BJ (cell line): ENCODE results near the gene RIMBP2. TPM values are rescaled to one million over a fixed set of nuclear protein-coding genes. Genes with fewer than 3 reads are reported as not detected.

ENCODE experiments used
- CTCF ChIA-PET: fragments of 350-600 bp; formaldehyde crosslinking; extraction: SDS; loops from one replicate; lab custom pipeline; 2021; ENCODE audit warnings: antibody characterized with exemption, inconsistent platforms; lab: Yijun Ruan, JAX
- POLR2A ChIA-PET: fragments of 300-600 bp; sonication (Branson Sonifier 250); formaldehyde crosslinking; extraction: SDS; loops from one replicate; lab custom pipeline; 2021; ENCODE audit warnings: antibody characterized with exemption; lab: Charles Lee
- DNase-seq: peaks from one replicate; pipeline ENCODE4 v3.0.0-alpha.2; 2011; ENCODE audit warnings: low read depth
- H3K27me3 ChIP-seq: 2 replicates; pipeline ENCODE4 v1.6.0; 2011; ENCODE audit warnings: low read length; ENCODE audit not compliant: control insufficient read depth, insufficient read depth
- H3K36me3 ChIP-seq: 2 replicates; pipeline ENCODE4 v1.5.1; 2011; ENCODE audit warnings: low read length; ENCODE audit not compliant: control insufficient read depth, insufficient read depth
- H3K4me3 ChIP-seq: 2 replicates; pipeline ENCODE4 v1.5.1; 2011; ENCODE audit warnings: low read depth, mild to moderate bottlenecking, control low read depth, low read length
- polyA plus RNA-seq: library from polyadenylated mRNA; depleted of rRNA; stranded (reverse); fragments of >200 nt; gene quantifications from 2 replicates; pipeline ENCODE4 v1.2.3, GENCODE V29; 2011
- TF ChIP-seq, protein P1 (sequence below): IDR thresholded peaks from 2 replicates; pipeline ENCODE4 v1.5.1; 2011; ENCODE audit warnings: low read depth, mild to moderate bottlenecking, control low read depth, inconsistent platforms, low read length, moderate library complexity; ENCODE audit not compliant: insufficient read depth

RIMBP2 gene
- polyA plus RNA-seq, 1 experiment: 0.05 TPM

- no peaks in the 10 kb centered on the region for H3K27me3 ChIP-seq
- TF ChIP-seq, protein P1, sequence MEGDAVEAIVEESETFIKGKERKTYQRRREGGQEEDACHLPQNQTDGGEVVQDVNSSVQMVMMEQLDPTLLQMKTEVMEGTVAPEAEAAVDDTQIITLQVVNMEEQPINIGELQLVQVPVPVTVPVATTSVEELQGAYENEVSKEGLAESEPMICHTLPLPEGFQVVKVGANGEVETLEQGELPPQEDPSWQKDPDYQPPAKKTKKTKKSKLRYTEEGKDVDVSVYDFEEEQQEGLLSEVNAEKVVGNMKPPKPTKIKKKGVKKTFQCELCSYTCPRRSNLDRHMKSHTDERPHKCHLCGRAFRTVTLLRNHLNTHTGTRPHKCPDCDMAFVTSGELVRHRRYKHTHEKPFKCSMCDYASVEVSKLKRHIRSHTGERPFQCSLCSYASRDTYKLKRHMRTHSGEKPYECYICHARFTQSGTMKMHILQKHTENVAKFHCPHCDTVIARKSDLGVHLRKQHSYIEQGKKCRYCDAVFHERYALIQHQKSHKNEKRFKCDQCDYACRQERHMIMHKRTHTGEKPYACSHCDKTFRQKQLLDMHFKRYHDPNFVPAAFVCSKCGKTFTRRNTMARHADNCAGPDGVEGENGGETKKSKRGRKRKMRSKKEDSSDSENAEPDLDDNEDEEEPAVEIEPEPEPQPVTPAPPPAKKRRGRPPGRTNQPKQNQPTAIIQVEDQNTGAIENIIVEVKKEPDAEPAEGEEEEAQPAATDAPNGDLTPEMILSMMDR: no peak
- POLR2A ChIA-PET: no interaction called here
- H3K36me3 ChIP-seq: no peaks in the 10 kb centered on the region
- no peak overlapping the region for H3K4me3 ChIP-seq
- no peak for DNase-seq
- CTCF ChIA-PET: no interaction called here
These were observed 239.5 kb downstream of the RIMBP2 start for GRCh38 chr12:130476451-130477135.

GRCh38 chr12:130474599-130475269, 241.4 kb downstream of the RIMBP2 start:
- no peak overlapping the region for H3K4me3 ChIP-seq
- H3K27me3 ChIP-seq: no peaks in the 10 kb centered on the region
- ChIA-PET CTCF (no interaction called here), POLR2A (no interaction called here)
- DNase-seq: no peak
- TF ChIP-seq, protein P1: no peak
- H3K36me3 ChIP-seq: no peaks in the 10 kb centered on the region

GRCh38 chr12:130473266-130473665, 242.8 kb downstream of the RIMBP2 start:
- no peak for DNase-seq
- POLR2A ChIA-PET: no interaction called here
- CTCF ChIA-PET: no interaction called here
- TF ChIP-seq, protein P1: no peak
- H3K4me3 ChIP-seq: no peak overlapping the region
- no peaks in the 10 kb centered on the region for H3K27me3 ChIP-seq
- H3K36me3 ChIP-seq: no peaks in the 10 kb centered on the region

DNA sequence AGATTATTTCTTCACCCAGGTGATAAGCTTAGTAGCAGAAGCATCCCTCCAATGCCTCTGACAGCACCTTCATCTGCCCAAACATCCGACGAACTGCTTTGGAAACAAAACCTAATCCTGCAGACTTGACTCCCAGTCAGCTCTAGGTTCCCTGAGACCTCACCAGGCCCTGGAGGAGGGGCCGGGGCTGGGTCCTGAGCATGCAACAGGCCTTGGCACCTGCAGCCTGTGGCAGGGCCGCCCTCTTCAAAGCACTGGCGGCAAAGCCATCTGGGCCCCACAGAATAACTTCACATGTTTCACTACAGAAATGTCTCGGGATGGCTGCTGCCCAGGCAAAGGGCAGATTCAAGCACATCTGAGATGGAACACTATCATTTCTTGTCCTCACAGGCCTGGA, 245.1 kb downstream of the RIMBP2 start:
- POLR2A ChIA-PET: no interaction called here
- Histone ChIP-seq H3K36me3 (no peaks in the 10 kb centered on the region), H3K4me3 (no peak overlapping the region), H3K27me3 (no peaks in the 10 kb centered on the region)
- DNase-seq: no peak
- TF ChIP-seq, protein P1: no peak
- CTCF ChIA-PET: no interaction called here

- no peak for DNase-seq
- CTCF ChIA-PET: no interaction called here
- TF ChIP-seq, protein P1: no peak
These were observed 246.5 kb downstream of the RIMBP2 start for GRCh38 chr12:130469552-130469951.

More at GRCh38 chr12:130469552-130469951, 246.5 kb downstream of the RIMBP2 start:
- POLR2A ChIA-PET: no interaction called here
- no peaks in the 10 kb centered on the region for H3K27me3 ChIP-seq
- H3K36me3 ChIP-seq: no peaks in the 10 kb centered on the region
- no peak overlapping the region for H3K4me3 ChIP-seq
